Activated B cell treated with CpG ODN at 0.5 μM for 24 hours (primary cell): Measurements from ENCODE around the gene INIP. TPM values are rescaled to one million over a fixed set of nuclear protein-coding genes. Genes with fewer than 3 reads are reported as not detected.

Experiments
- ATAC-seq: fragments of 200-7000 bp; cut with Tn5 transposase; one replicate; pipeline ENCODE4 v1.10.0; 2021; ENCODE audit warnings: low read depth, mild to moderate bottlenecking, moderate library complexity
- CTCF ChIA-PET: fragments of 350-600 bp; sonication (Branson Sonifier 250); formaldehyde crosslinking; loops from one replicate; lab custom pipeline; 2021; ENCODE audit warnings: antibody characterized with exemption; lab: Charles Lee
- POLR2A ChIA-PET: fragments of 350-600 bp; sonication (Branson Sonifier 250); formaldehyde crosslinking; loops from one replicate; lab custom pipeline; 2021; ENCODE audit warnings: antibody characterized with exemption; lab: Charles Lee
- DNase-seq: peaks from one replicate; pipeline ENCODE4 v3.0.0; 2022
- H3K27ac Mint-ChIP-seq: one replicate; pipeline ENCODE4 v1.8.0; 2020; ENCODE audit warnings: mixed read lengths
- H3K27me3 Mint-ChIP-seq: one replicate; pipeline ENCODE4 v1.8.0; 2021; ENCODE audit warnings: mixed read lengths
- H3K36me3 Mint-ChIP-seq: one replicate; pipeline ENCODE4 v1.8.0; 2021; ENCODE audit warnings: low read depth, mixed read lengths
- H3K4me1 Mint-ChIP-seq: one replicate; pipeline ENCODE4 v1.8.0; 2021; ENCODE audit warnings: mixed read lengths
- H3K4me3 Mint-ChIP-seq: one replicate; pipeline ENCODE4 v1.8.0; 2020; ENCODE audit warnings: mild to moderate bottlenecking, mixed read lengths
- H3K9me3 Mint-ChIP-seq: one replicate; pipeline ENCODE4 v1.8.0; 2020; ENCODE audit warnings: mixed read lengths
- CTCF ChIP-seq: fragments of 200-600 bp; IDR thresholded peaks from one replicate; pipeline ENCODE4 v1.8.0; 2022; ENCODE audit warnings: antibody characterized with exemption, mild to moderate bottlenecking
- intact Hi-C: fragments of 100-400 bp; cut with micrococcal nuclease; formaldehyde crosslinking; loops from one replicate; pipeline ENCODE4 v1.15.1; 2024
- total RNA-seq: library from RNA; stranded (reverse); gene quantifications from 2 replicates; pipeline ENCODE4 v1.2.3, GENCODE V29; 2022

INIP gene
- total RNA-seq, 1 donor from 2014 or later, result 32.1 TPM

GRCh38 chr9:112719241-112719691, 1.3 kb upstream of the INIP start:
- TF ChIP-seq CTCF, result no peak
- H3K27ac Mint-ChIP-seq, result peak overlapping the region; percentile 18
- intact Hi-C loops, result loop anchor here (2.0 to 10.0 kb wide), 4 partner anchors 274 to 1088 kb away; partner anchors contain the start of genes DNAJC25 and UGCG
- POLR2A ChIA-PET, result interaction anchor here (0.5 to 2.5 kb wide), 4 partner anchors 31 to 339 kb away, joined by 3 to 18 read pairs (median 9); partner anchors contain the start of genes HSDL2 and SNX30
- DNase-seq (no peak), ATAC-seq (no peak)
- CTCF ChIA-PET, result interaction anchor here (1.2 kb wide), 1 partner anchor 74 kb away, joined by 6 read pairs; no protein-coding TSS in a partner anchor
- H3K36me3 Mint-ChIP-seq, result peaks cover 4% of the 10 kb centered on the region
- H3K4me1 Mint-ChIP-seq, result peaks cover 19% of the 10 kb centered on the region
- H3K4me3 Mint-ChIP-seq, result no peak overlapping the region
- no peaks in the 10 kb centered on the region for H3K9me3 Mint-ChIP-seq
- H3K27me3 Mint-ChIP-seq, result no peaks in the 10 kb centered on the region

GRCh38 chr9:112712678-112713077, 5.2 kb downstream of the INIP start:
- Mint-ChIP-seq H3K4me1 (peaks cover 16% of the 10 kb centered on the region), H3K27me3 (no peaks in the 10 kb centered on the region), H3K36me3 (peaks cover 43% of the 10 kb centered on the region), H3K9me3 (no peaks in the 10 kb centered on the region), H3K27ac (no peak overlapping the region), H3K4me3 (no peak overlapping the region)
- ATAC-seq (no peak), DNase-seq (no peak)
- ChIA-PET CTCF (interaction anchor here (1.1 to 1.3 kb wide), 2 partner anchors 80 to 107 kb away, joined by 3 to 6 read pairs; no protein-coding TSS in a partner anchor), POLR2A (interaction anchor here (0.7 kb wide), 1 partner anchor 12 kb away, joined by 3 read pairs; no protein-coding TSS in a partner anchor)
- TF ChIP-seq CTCF, result no peak
- intact Hi-C loops, result loop anchor here (10.0 kb wide), 2 partner anchors 268 to 618 kb away; no protein-coding TSS in a partner anchor

- intact Hi-C loops, result loop anchor here (10.0 kb wide), 2 partner anchors 266 to 616 kb away; no protein-coding TSS in a partner anchor
- Mint-ChIP-seq H3K27me3 (no peaks in the 10 kb centered on the region), H3K4me3 (no peak overlapping the region), H3K27ac (no peak overlapping the region), H3K4me1 (peaks cover 4% of the 10 kb centered on the region), H3K36me3 (peaks cover 42% of the 10 kb centered on the region), H3K9me3 (no peaks in the 10 kb centered on the region)
- DNase-seq (no peak), ATAC-seq (no peak)
- no peak for TF ChIP-seq CTCF
- CTCF ChIA-PET, result interaction anchor here (1.1 to 1.3 kb wide), 2 partner anchors 81 to 109 kb away, joined by 3 to 6 read pairs; no protein-coding TSS in a partner anchor
- POLR2A ChIA-PET, result no interaction called here
These were observed 6.7 kb downstream of the INIP start for GRCh38 chr9:112711050-112711689.

GRCh38 chr9:112705768-112706427, 12.0 kb downstream of the INIP start:
- no peak for DNase-seq
- intact Hi-C loops, result no loop called here
- Mint-ChIP-seq H3K4me1 (peaks cover 3% of the 10 kb centered on the region), H3K4me3 (no peak overlapping the region), H3K36me3 (peaks cover 55% of the 10 kb centered on the region), H3K27me3 (no peaks in the 10 kb centered on the region), H3K9me3 (no peaks in the 10 kb centered on the region), H3K27ac (no peak overlapping the region)
- no peak for ATAC-seq
- ChIA-PET POLR2A (no interaction called here), CTCF (interaction anchor here (1.8 kb wide), 1 partner anchor 114 kb away, joined by 4 read pairs; no protein-coding TSS in a partner anchor)
- TF ChIP-seq CTCF, result no peak

GRCh38 chr9:112703304-112703703, 14.6 kb downstream of the INIP start:
- CTCF ChIA-PET, result no interaction called here
- peaks cover 3% of the 10 kb centered on the region for H3K4me1 Mint-ChIP-seq

More at GRCh38 chr9:112703304-112703703, 14.6 kb downstream of the INIP start:
- no peaks in the 10 kb centered on the region for H3K27me3 Mint-ChIP-seq
- peaks cover 44% of the 10 kb centered on the region for H3K36me3 Mint-ChIP-seq
- no peak for TF ChIP-seq CTCF
- no peak for DNase-seq
- intact Hi-C loops, result no loop called here
- no peak overlapping the region for H3K4me3 Mint-ChIP-seq
- POLR2A ChIA-PET, result no interaction called here
- no peak overlapping the region for H3K27ac Mint-ChIP-seq
- no peaks in the 10 kb centered on the region for H3K9me3 Mint-ChIP-seq
- ATAC-seq, result no peak
